Endothelial cell of umbilical vein (primary cell): ENCODE results near the gene CRACR2A. TPM values are rescaled to one million over a fixed set of nuclear protein-coding genes. Genes with fewer than 3 reads are reported as not detected.

Source experiments
- BruUV-seq: library from RNA; stranded (reverse); fragments of 400-500 nt; replicated peaks from 2 replicates; lab custom pipeline; 2021; lab: Mats Ljungman, UMichigan
- CTCF ChIA-PET: fragments of 300-600, 350-600 bp; sonication (Branson Sonifier 250); formaldehyde crosslinking; loops from one replicate; lab custom pipeline; 2021; ENCODE audit warnings: antibody characterized with exemption, inconsistent platforms; lab: Charles Lee
- POLR2A ChIA-PET: fragments of 300-600, 350-600 bp; sonication (Branson Sonifier 250); formaldehyde crosslinking; loops from one replicate; lab custom pipeline; 2021; ENCODE audit warnings: antibody characterized with exemption, inconsistent platforms; lab: Charles Lee
- DNase-seq: peaks from one replicate; pipeline ENCODE4 v3.0.0-alpha.2; 2011; ENCODE audit warnings: low read depth, low spot score
- FAIRE-seq: peaks from 2 replicates; lab custom pipeline; 2011; peaks lifted over from hg19 to GRCh38; lab: Jason Lieb, UNC
- H2AFZ ChIP-seq: 2 replicates; pipeline ENCODE4 v1.6.0; 2012; ENCODE audit warnings: low read depth, low read length, control low read depth, inconsistent platforms
- H3K27ac ChIP-seq: 2 replicates; pipeline ENCODE4 v1.5.1; 2011; ENCODE audit warnings: low read depth, mild to moderate bottlenecking, control low read depth, low read length, moderate library complexity; ENCODE audit not compliant: insufficient read depth
- H3K27me3 ChIP-seq, 2 experiments: 2 replicates each; pipeline versions ENCODE4 v1.6.0 to v1.6.1; 2011; ENCODE audit warnings: low read length in 2 of 2, mixed read lengths in 1 of 2; ENCODE audit not compliant: control insufficient read depth in 2 of 2, insufficient read depth in 2 of 2
- H3K36me3 ChIP-seq, 2 experiments: 2 replicates in 1 of 2; 3 replicates in 1 of 2; pipeline ENCODE4 v1.5.1; 2011; ENCODE audit warnings: low read length in 2 of 2, mild to moderate bottlenecking in 1 of 2, moderate library complexity in 1 of 2; ENCODE audit not compliant: control insufficient read depth in 2 of 2, insufficient read depth in 2 of 2; ENCODE audit errors: extremely low read depth in 1 of 2
- H3K4me1 ChIP-seq: 3 replicates; pipeline ENCODE4 v1.5.1; 2011; ENCODE audit warnings: mild to moderate bottlenecking, low read length; ENCODE audit not compliant: control insufficient read depth, insufficient read depth; ENCODE audit errors: extremely low read depth
- H3K4me2 ChIP-seq: 2 replicates; pipeline ENCODE4 v1.6.1; 2011; ENCODE audit warnings: low read length, control low read depth, mixed read lengths; ENCODE audit not compliant: insufficient read depth
- H3K4me3 ChIP-seq, 3 experiments: fragments of 200-600 bp in 1 of 3; sonication (generic), shearing (Covaris generic) in 1 of 3; replicated peaks in 1 of 3; 2 replicates each; pipeline ENCODE4 v1.5.1; 2011 to 2016; ENCODE audit warnings: control low read depth in 3 of 3, low read length in 3 of 3, mild to moderate bottlenecking in 2 of 3, inconsistent platforms in 1 of 3, low read depth in 1 of 3, moderate library complexity in 1 of 3; ENCODE audit not compliant: insufficient read depth in 1 of 3
- H3K79me2 ChIP-seq: 2 replicates; pipeline ENCODE4 v1.6.0; 2012; ENCODE audit warnings: low read length, inconsistent platforms; ENCODE audit not compliant: control insufficient read depth, insufficient read depth
- H3K9ac ChIP-seq: replicated peaks from 2 replicates; pipeline ENCODE3; 2011; ENCODE audit warnings: low read length, control low read depth; ENCODE audit not compliant: insufficient read depth; ENCODE audit errors: extremely low read depth
- H3K9me1 ChIP-seq: replicated peaks from 3 replicates; pipeline ENCODE4 v1.6.0; 2011; ENCODE audit warnings: mild to moderate bottlenecking, low read length; ENCODE audit not compliant: control insufficient read depth, insufficient read depth; ENCODE audit errors: extremely low read depth
- H3K9me3 ChIP-seq: replicated peaks from 2 replicates; pipeline ENCODE4 v1.5.1; 2012; ENCODE audit warnings: low read length, inconsistent platforms; ENCODE audit not compliant: control insufficient read depth, insufficient read depth
- H4K20me1 ChIP-seq: replicated peaks from 2 replicates; pipeline ENCODE3; 2011; ENCODE audit warnings: mild to moderate bottlenecking, low read length; ENCODE audit not compliant: control insufficient read depth, insufficient read depth; ENCODE audit errors: extremely low read depth
- CTCF ChIP-seq, 2 donors: IDR thresholded peaks; 1 replicate in 1 of 2; 2 replicates in 1 of 2; pipeline ENCODE4 v1.5.1; 2011; ENCODE audit warnings: low read length in 2 of 2, mild to moderate bottlenecking in 2 of 2, moderate library complexity in 2 of 2, control low read depth in 1 of 2, inconsistent platforms in 1 of 2, low read depth in 1 of 2; ENCODE audit not compliant: insufficient read depth in 1 of 2; ENCODE audit errors: extremely low read depth in 1 of 2
- EZH2 ChIP-seq: IDR thresholded peaks from 2 replicates; pipeline ENCODE4 v1.6.1; 2012; ENCODE audit warnings: borderline replicate concordance, low read depth, mild to moderate bottlenecking, moderate library complexity, low read length, inconsistent platforms; ENCODE audit not compliant: severe bottlenecking
- FOS ChIP-seq: IDR thresholded peaks from 2 replicates; pipeline ENCODE4 v1.6.1; 2011; ENCODE audit warnings: mild to moderate bottlenecking, low read length, moderate library complexity, borderline replicate concordance; ENCODE audit not compliant: insufficient read depth
- GATA2 ChIP-seq: IDR thresholded peaks from 2 replicates; pipeline ENCODE4 v1.7.0; 2011; ENCODE audit warnings: low read depth, mild to moderate bottlenecking, moderate library complexity, mixed read lengths, low read length; ENCODE audit not compliant: insufficient read length, insufficient read depth
- JUN ChIP-seq: IDR thresholded peaks from 2 replicates; pipeline ENCODE4 v1.6.1; 2011; ENCODE audit warnings: borderline replicate concordance, low read depth; ENCODE audit not compliant: insufficient read length, insufficient read depth
- MAX ChIP-seq: IDR thresholded peaks from 2 replicates; pipeline ENCODE4 v1.6.1; 2011; ENCODE audit not compliant: insufficient read depth, insufficient read length
- MYC ChIP-seq: IDR thresholded peaks from one replicate; pipeline ENCODE4 v1.6.1; 2011; ENCODE audit warnings: mild to moderate bottlenecking, low read depth, low read length
- POLR2A ChIP-seq: IDR thresholded peaks from 2 replicates; pipeline ENCODE4 v1.6.1; 2012; ENCODE audit warnings: low read depth, mild to moderate bottlenecking, control low read depth, low read length
- POLR2AphosphoS5 ChIP-seq: IDR thresholded peaks from 2 replicates; pipeline ENCODE4 v1.6.1; 2012; ENCODE audit warnings: low read depth, mild to moderate bottlenecking, control low read depth, low read length, moderate library complexity; ENCODE audit not compliant: insufficient read depth
- dilution Hi-C: fragments of 300-500 bp; cut with MboI; formaldehyde crosslinking; loops from one replicate; pipeline ENCODE4 v1.15.0; 2019; ENCODE audit warnings: low sequenced_read_pairs; ENCODE audit not compliant: extremely low pct_ligation_motif_present
- intact Hi-C: fragments of 100-400 bp; cut with micrococcal nuclease; formaldehyde crosslinking; loops from one replicate; pipeline ENCODE4 v1.10.0; 2022
- polyA plus RNA-seq, 4 experiments: library from polyadenylated mRNA; depleted of rRNA in 3 of 4; stranded (reverse) in 3 of 4; unstranded in 1 of 4; fragments of >200 nt; gene quantifications; 2 replicates each; pipeline versions ENCODE4 v1.2.1 to v1.2.3, GENCODE V29; 2011 to 2012; ENCODE audit warnings: missing spikeins in 1 of 4
- total RNA-seq: library from RNA; stranded (reverse); gene quantifications from 2 replicates; pipeline ENCODE4 v1.2.3, GENCODE V29; 2021

Gene CRACR2A
- total and polyA plus RNA-seq, 2 donors (not counting 3 experiments of a cell fraction or from before 2014, with no cell fraction given): 4.4 to 15.9 TPM

- Histone ChIP-seq H2AFZ (no peak overlapping the region), H3K9me3 (no peaks in the 10 kb centered on the region), H3K9ac (no peak overlapping the region), H3K4me2 (no peak overlapping the region), H3K27ac (no peak overlapping the region), H3K79me2 (no peaks in the 10 kb centered on the region), H3K4me1 (no peaks in the 10 kb centered on the region), H3K27me3 (no peaks in the 10 kb centered on the region), H3K36me3 (no peaks in the 10 kb centered on the region), H4K20me1 (no peaks in the 10 kb centered on the region), H3K4me3 (no peak overlapping the region), H3K9me1 (no peaks in the 10 kb centered on the region)
- dilution Hi-C loops (no loop called here), intact Hi-C loops (no loop called here)
- ChIA-PET POLR2A (no interaction called here), CTCF (no interaction called here)
- no TSS peak for BruUV-seq
- FAIRE-seq: no peak
- DNase-seq: no peak
- TF ChIP-seq CTCF (IDR thresholded peaks at IDR 0.05; ENCODE audit: extremely low read depth in 1 of 2, insufficient read depth in 1 of 2, low read depth in 1 of 2, low read length in 2 of 2): no peak
- no peak for TF ChIP-seq POLR2A
Measured at GRCh38 chr12:3628629-3629028, 124.3 kb downstream of the CRACR2A start.

GRCh38 chr12:3627336-3627735 lies 125.6 kb downstream of the CRACR2A start:
- no peaks in the 10 kb centered on the region for H3K36me3 ChIP-seq
- BruUV-seq: no TSS peak
- no peak for FAIRE-seq
- ChIA-PET POLR2A (no interaction called here), CTCF (interaction anchor here (1.5 to 1.6 kb wide), 2 partner anchors 10 to 327 kb away, joined by 3 to 4 read pairs; no protein-coding TSS in a partner anchor)
- no peak for TF ChIP-seq GATA2
- no peak for TF ChIP-seq EZH2
- TF ChIP-seq JUN: no peak
- no peak for TF ChIP-seq MAX
- no peak for TF ChIP-seq MYC
- TF ChIP-seq POLR2A: no peak
- TF ChIP-seq FOS: no peak
- no peak for TF ChIP-seq POLR2AphosphoS5
- no peak for TF ChIP-seq CTCF (IDR thresholded peaks at IDR 0.05; ENCODE audit: extremely low read depth in 1 of 2, insufficient read depth in 1 of 2, low read depth in 1 of 2, low read length in 2 of 2)
- H2AFZ ChIP-seq: no peak overlapping the region
- H3K9me3 ChIP-seq: no peaks in the 10 kb centered on the region
- H3K4me1 ChIP-seq: no peaks in the 10 kb centered on the region
- H3K9me1 ChIP-seq: no peaks in the 10 kb centered on the region
- no peak overlapping the region for H3K27ac ChIP-seq
- H3K79me2 ChIP-seq: no peaks in the 10 kb centered on the region
- no peaks in the 10 kb centered on the region for H4K20me1 ChIP-seq
- dilution Hi-C loops: no loop called here
- DNase-seq: no peak
- H3K4me2 ChIP-seq: no peak overlapping the region
- no peak overlapping the region for H3K9ac ChIP-seq
- no peaks in the 10 kb centered on the region for H3K27me3 ChIP-seq
- no peak overlapping the region for H3K4me3 ChIP-seq
- intact Hi-C loops: no loop called here
